Endometrial microvascular endothelial cells (primary cell): ENCODE results near the gene ZNF740. TPM values are rescaled to one million over a fixed set of nuclear protein-coding genes. Genes with fewer than 3 reads are reported as not detected.

Experiments used
- in situ Hi-C: cut with HindIII; loops from 2 replicates; pipeline ENCODE4 v1.10.0; 2017; ENCODE audit warnings: low sequenced_read_pairs, low pct_unique_long_range_greater_than_20kb; ENCODE audit errors: inconsistent ontology term
- total RNA-seq: library from RNA; depleted of rRNA; stranded (reverse); fragments of >200 nt; gene quantifications from one replicate; pipeline ENCODE4 v1.2.3, GENCODE V29; 2015; ENCODE audit errors: inconsistent ontology term

ZNF740 gene
- total RNA-seq, 1 donor from 2014 or later, result 5.9 TPM

- in situ Hi-C loops, result no loop called here
These were observed 41.7 kb downstream of the ZNF740 start for GRCh38 chr12:53222170-53222721.

GRCh38 chr12:53222806-53223261, 42.3 kb downstream of the ZNF740 start:
- in situ Hi-C loops, result no loop called here

- in situ Hi-C loops, result no loop called here
These were observed 43.0 kb downstream of the ZNF740 start for GRCh38 chr12:53223389-53224060.

GRCh38 chr12:53224061-53224896, 43.8 kb downstream of the ZNF740 start:
- in situ Hi-C loops, result no loop called here

GRCh38 chr12:53224897-53225634, 44.5 kb downstream of the ZNF740 start:
- in situ Hi-C loops, result no loop called here

GRCh38 chr12:53225635-53226424, 45.3 kb downstream of the ZNF740 start:
- in situ Hi-C loops, result no loop called here

- in situ Hi-C loops, result no loop called here
These were observed 46.3 kb downstream of the ZNF740 start for GRCh38 chr12:53226815-53227214.

GRCh38 chr12:53227341-53227740, 46.8 kb downstream of the ZNF740 start:
- in situ Hi-C loops, result no loop called here

- in situ Hi-C loops, result no loop called here
These were observed 47.3 kb downstream of the ZNF740 start for GRCh38 chr12:53227836-53228235.

- in situ Hi-C loops, result no loop called here
These were observed 48.9 kb downstream of the ZNF740 start for GRCh38 chr12:53229454-53229853.

- in situ Hi-C loops, result no loop called here
These were observed 49.8 kb downstream of the ZNF740 start for GRCh38 chr12:53230108-53230845.

- in situ Hi-C loops, result no loop called here
These were observed 51.1 kb downstream of the ZNF740 start for GRCh38 chr12:53231671-53231920.

GRCh38 chr12:53231921-53232645, 51.6 kb downstream of the ZNF740 start, which contains the start of gene RARG:
RARG (minus strand) TSS chr12:53232209; CDS start chr12:53227545, 4,664 bp downstream.
- in situ Hi-C loops, result no loop called here

- in situ Hi-C loops, result no loop called here
These were observed 52.3 kb downstream of the ZNF740 start for GRCh38 chr12:53232646-53233461.

- in situ Hi-C loops, result no loop called here
These were observed 53.2 kb downstream of the ZNF740 start for GRCh38 chr12:53233671-53234121.

- in situ Hi-C loops, result no loop called here
These were observed 53.9 kb downstream of the ZNF740 start for GRCh38 chr12:53234271-53234914.
